Natural killer cell (primary cell): ENCODE results near the gene ATP9A. TPM values are rescaled to one million over a fixed set of nuclear protein-coding genes. Genes with fewer than 3 reads are reported as not detected.

ENCODE experiments used
- ATAC-seq, 3 donors: fragments of 150-1000 bp in 2 of 3; fragments of 200-7000 bp in 1 of 3; cut with Tn5 transposase; 1 replicate in 1 of 3; 2 replicates in 2 of 3; pipeline ENCODE4 v1.10.0; 2021; ENCODE audit warnings: mild to moderate bottlenecking in 2 of 3, moderate library complexity in 2 of 3
- DNase-seq, 2 donors: peaks; one replicate each; pipeline versions ENCODE4 v3.0.0 to v3.0.0-alpha.2; 2013 to 2021; ENCODE audit warnings: mixed read lengths in 1 of 2
- H3K27ac ChIP-seq: one replicate; pipeline ENCODE4 v1.5.1; 2013; ENCODE audit warnings: mild to moderate bottlenecking, low read length
- H3K27me3 ChIP-seq: one replicate; pipeline ENCODE4 v1.6.1; 2013; ENCODE audit warnings: low read length; ENCODE audit not compliant: control insufficient read depth, insufficient read depth
- H3K36me3 ChIP-seq: one replicate; pipeline ENCODE4 v1.6.1; 2013; ENCODE audit warnings: low read length; ENCODE audit not compliant: control insufficient read depth, insufficient read depth
- H3K4me1 ChIP-seq: one replicate; pipeline ENCODE4 v1.6.1; 2013; ENCODE audit warnings: low read length; ENCODE audit not compliant: control insufficient read depth, insufficient read depth
- H3K4me3 ChIP-seq: one replicate; pipeline ENCODE4 v1.5.1; 2013; ENCODE audit warnings: low read length
- H3K9me3 ChIP-seq: one replicate; pipeline ENCODE4 v1.6.1; 2013; ENCODE audit warnings: low read length; ENCODE audit not compliant: control insufficient read depth, insufficient read depth
- H3K27ac Mint-ChIP-seq, 2 donors: one replicate each; pipeline ENCODE4 v1.8.0; 2022; ENCODE audit warnings: mild to moderate bottlenecking in 2 of 2, mixed read lengths in 2 of 2, moderate library complexity in 1 of 2
- H3K27me3 Mint-ChIP-seq, 2 donors: one replicate each; pipeline ENCODE4 v1.8.0; 2022; ENCODE audit warnings: low read depth in 2 of 2, mixed read lengths in 2 of 2
- H3K36me3 Mint-ChIP-seq: one replicate; pipeline ENCODE4 v1.8.0; 2022; ENCODE audit warnings: mixed read lengths
- H3K4me1 Mint-ChIP-seq, 2 donors: one replicate each; pipeline ENCODE4 v1.8.0; 2022; ENCODE audit warnings: mixed read lengths in 2 of 2
- H3K4me3 Mint-ChIP-seq: one replicate; pipeline ENCODE4 v1.8.0; 2022; ENCODE audit warnings: mild to moderate bottlenecking, moderate library complexity, mixed read lengths
- H3K9me3 Mint-ChIP-seq, 2 donors: one replicate each; pipeline ENCODE4 v1.8.0; 2022; ENCODE audit warnings: mixed read lengths in 2 of 2
- CTCF ChIP-seq: fragments of 200-600 bp; IDR thresholded peaks from one replicate; pipeline ENCODE4 v1.8.0; 2022; ENCODE audit warnings: antibody characterized with exemption
- WGBS: methylation state at CpG from one replicate; pipeline ENCODE4 v1.1.7; 2013; ENCODE audit warnings: missing lambda C conversion rate; ENCODE audit not compliant: insufficient coverage; 5-methylcytosine and 5-hydroxymethylcytosine counted together
- intact Hi-C: fragments of 100-400 bp; cut with micrococcal nuclease; formaldehyde crosslinking; loops from one replicate; pipeline ENCODE4 v1.14.2; 2022
- total RNA-seq, 4 donors: library from RNA; stranded (reverse); fragments of 120-200 nt in 1 of 4; gene quantifications; one replicate each; pipeline versions ENCODE4 v1.2.3 to v1.2.4, GENCODE V29; 2013 to 2022

ATP9A gene
- total RNA-seq, 3 donors from 2014 or later (not counting 1 experiment from before 2014, with no cell fraction given) = 1.4 to 46.8 (median 1.9) TPM

- H3K36me3 Mint-ChIP-seq = peaks cover 8% of the 10 kb centered on the region
- H3K27ac Mint-ChIP-seq = no peak overlapping the region
- Histone ChIP-seq H3K27ac (no peak overlapping the region), H3K9me3 (no peaks in the 10 kb centered on the region), H3K4me3 (no peak overlapping the region), H3K4me1 (no peaks in the 10 kb centered on the region), H3K36me3 (peaks cover 3% of the 10 kb centered on the region), H3K27me3 (no peaks in the 10 kb centered on the region)
- no peaks in the 10 kb centered on the region for H3K4me1 Mint-ChIP-seq
- no peak for TF ChIP-seq CTCF
- DNase-seq = peak in 1 of 2 donors; percentile 24
- H3K4me3 Mint-ChIP-seq = no peak overlapping the region
- intact Hi-C loops = no loop called here
- 76% methylated on average over 4 of the region's 5 CpGs for WGBS
- H3K9me3 Mint-ChIP-seq = no peaks in the 10 kb centered on the region
- H3K27me3 Mint-ChIP-seq = no peaks in the 10 kb centered on the region
- no peak for ATAC-seq
These were observed 160.1 kb downstream of the ATP9A start for GRCh38 chr20:51608061-51608460.

- no peaks in the 10 kb centered on the region for H3K27me3 Mint-ChIP-seq
- no peak for ATAC-seq
- no peak for TF ChIP-seq CTCF
- H3K9me3 ChIP-seq = no peaks in the 10 kb centered on the region
- H3K9me3 Mint-ChIP-seq = no peaks in the 10 kb centered on the region
- H3K4me1 Mint-ChIP-seq = no peaks in the 10 kb centered on the region
- H3K4me1 ChIP-seq = no peaks in the 10 kb centered on the region
- H3K27ac Mint-ChIP-seq = no peak overlapping the region
- intact Hi-C loops = no loop called here
- H3K36me3 Mint-ChIP-seq = peaks cover under 1% of the 10 kb centered on the region
- H3K27ac ChIP-seq = no peak overlapping the region
- peaks cover 3% of the 10 kb centered on the region for H3K36me3 ChIP-seq
- no peak overlapping the region for H3K4me3 ChIP-seq
- H3K4me3 Mint-ChIP-seq = no peak overlapping the region
- DNase-seq = no peak
- 71% methylated on average over 2 of the region's 2 CpGs for WGBS
- H3K27me3 ChIP-seq = no peaks in the 10 kb centered on the region
These were observed 161.0 kb downstream of the ATP9A start for GRCh38 chr20:51607170-51607569.

- Histone ChIP-seq H3K27ac (no peak overlapping the region), H3K4me1 (no peaks in the 10 kb centered on the region), H3K36me3 (peaks cover 5% of the 10 kb centered on the region), H3K9me3 (no peaks in the 10 kb centered on the region), H3K4me3 (no peak overlapping the region), H3K27me3 (no peaks in the 10 kb centered on the region)
- H3K9me3 Mint-ChIP-seq = no peaks in the 10 kb centered on the region
- no peak for TF ChIP-seq CTCF
- ATAC-seq (no peak), DNase-seq (no peak)
- no peaks in the 10 kb centered on the region for H3K4me1 Mint-ChIP-seq
- no peak overlapping the region for H3K4me3 Mint-ChIP-seq
- intact Hi-C loops = no loop called here
- 95% methylated on average over 14 of the region's 14 CpGs for WGBS
- no peaks in the 10 kb centered on the region for H3K36me3 Mint-ChIP-seq
- H3K27ac Mint-ChIP-seq = no peak overlapping the region
- no peaks in the 10 kb centered on the region for H3K27me3 Mint-ChIP-seq
These were observed 163.3 kb downstream of the ATP9A start for GRCh38 chr20:51604851-51605250.

GRCh38 chr20:51602131-51602530 lies 166.1 kb downstream of the ATP9A start:
- DNase-seq (no peak), ATAC-seq (no peak)
- Mint-ChIP-seq H3K9me3 (no peaks in the 10 kb centered on the region), H3K36me3 (no peaks in the 10 kb centered on the region), H3K4me3 (no peak overlapping the region), H3K27me3 (no peaks in the 10 kb centered on the region), H3K27ac (no peak overlapping the region), H3K4me1 (no peaks in the 10 kb centered on the region)
- Histone ChIP-seq H3K4me3 (no peak overlapping the region), H3K4me1 (no peaks in the 10 kb centered on the region), H3K27ac (no peak overlapping the region), H3K27me3 (no peaks in the 10 kb centered on the region), H3K9me3 (no peaks in the 10 kb centered on the region), H3K36me3 (peaks cover 5% of the 10 kb centered on the region)
- WGBS = 69% methylated on average over 5 of the region's 5 CpGs
- TF ChIP-seq CTCF = no peak
- intact Hi-C loops = no loop called here
